Neutrophil (primary cell): ENCODE data around the gene NRSN2.
"Not testable (repeated sequence)": the region's sequence is repeated elsewhere in the genome, so short reads cannot be mapped to it uniquely, and the experiment has no call there.

Source experiments
- H3K27ac ChIP-seq: fragments of 200-600 bp; sonication (generic); 2 replicates; pipeline ENCODE4 v1.5.1; 2016; ENCODE audit warnings: mild to moderate bottlenecking, moderate library complexity
- H3K27me3 ChIP-seq: fragments of 200-600 bp; sonication (generic); 2 replicates; pipeline ENCODE4 v1.6.0; 2016; ENCODE audit warnings: mild to moderate bottlenecking
- H3K36me3 ChIP-seq: fragments of 200-600 bp; sonication (generic); 2 replicates; pipeline ENCODE4 v1.5.1; 2017
- H3K4me1 ChIP-seq, 2 experiments: fragments of 200-600 bp in 1 of 2; sonication (generic) in 1 of 2; 1 replicate in 1 of 2; 2 replicates in 1 of 2; pipeline versions ENCODE4 v1.5.1 to v1.6.1; 2013 to 2016; ENCODE audit warnings: low read depth in 1 of 2, low read length in 1 of 2, mild to moderate bottlenecking in 1 of 2, moderate library complexity in 1 of 2; ENCODE audit not compliant: control insufficient read depth in 1 of 2, insufficient read depth in 1 of 2
- H3K4me3 ChIP-seq, 2 experiments: fragments of 200-600 bp in 1 of 2; sonication (generic) in 1 of 2; 1 replicate in 1 of 2; 2 replicates in 1 of 2; pipeline ENCODE4 v1.5.1; 2013 to 2016; ENCODE audit warnings: low read depth in 1 of 2, low read length in 1 of 2, mild to moderate bottlenecking in 1 of 2, moderate library complexity in 1 of 2
- H3K9me3 ChIP-seq: fragments of 200-600 bp; sonication (generic); 2 replicates; pipeline ENCODE4 v1.5.1; 2016
- TF ChIP-seq, protein P1 (sequence below): fragments of 200-600 bp; sonication (generic); IDR thresholded peaks from 2 replicates; pipeline ENCODE4 v1.5.1; 2016; ENCODE audit warnings: antibody characterized with exemption

Gene NRSN2

DNA sequence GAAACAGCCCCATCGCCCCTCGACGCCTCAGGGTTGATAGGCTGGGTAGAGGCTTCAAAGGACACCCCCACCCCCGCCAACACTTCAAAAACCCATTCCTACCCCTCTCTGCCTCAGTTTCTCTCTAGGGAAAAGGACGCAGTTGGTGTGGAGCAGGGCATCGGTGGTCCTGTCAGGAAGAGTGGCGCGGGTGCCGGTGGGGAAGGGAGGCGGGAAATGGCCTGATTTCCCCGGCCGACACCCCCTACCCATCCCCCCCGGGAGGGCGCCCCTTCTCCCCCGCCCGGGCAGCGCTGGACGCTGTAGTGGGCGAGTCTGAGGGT lies 367 bp downstream of the NRSN2 start:
- peaks cover 14 to 18% of the 10 kb centered on the region in 2 experiments for H3K4me1 ChIP-seq
- no peaks in the 10 kb centered on the region for H3K9me3 ChIP-seq
- peaks cover 60% of the 10 kb centered on the region for H3K27me3 ChIP-seq
- H3K27ac ChIP-seq, result no peak overlapping the region
- H3K36me3 ChIP-seq, result no peaks in the 10 kb centered on the region
- TF ChIP-seq, protein P1, sequence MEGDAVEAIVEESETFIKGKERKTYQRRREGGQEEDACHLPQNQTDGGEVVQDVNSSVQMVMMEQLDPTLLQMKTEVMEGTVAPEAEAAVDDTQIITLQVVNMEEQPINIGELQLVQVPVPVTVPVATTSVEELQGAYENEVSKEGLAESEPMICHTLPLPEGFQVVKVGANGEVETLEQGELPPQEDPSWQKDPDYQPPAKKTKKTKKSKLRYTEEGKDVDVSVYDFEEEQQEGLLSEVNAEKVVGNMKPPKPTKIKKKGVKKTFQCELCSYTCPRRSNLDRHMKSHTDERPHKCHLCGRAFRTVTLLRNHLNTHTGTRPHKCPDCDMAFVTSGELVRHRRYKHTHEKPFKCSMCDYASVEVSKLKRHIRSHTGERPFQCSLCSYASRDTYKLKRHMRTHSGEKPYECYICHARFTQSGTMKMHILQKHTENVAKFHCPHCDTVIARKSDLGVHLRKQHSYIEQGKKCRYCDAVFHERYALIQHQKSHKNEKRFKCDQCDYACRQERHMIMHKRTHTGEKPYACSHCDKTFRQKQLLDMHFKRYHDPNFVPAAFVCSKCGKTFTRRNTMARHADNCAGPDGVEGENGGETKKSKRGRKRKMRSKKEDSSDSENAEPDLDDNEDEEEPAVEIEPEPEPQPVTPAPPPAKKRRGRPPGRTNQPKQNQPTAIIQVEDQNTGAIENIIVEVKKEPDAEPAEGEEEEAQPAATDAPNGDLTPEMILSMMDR, result no peak
- peak overlapping the region; percentile 71 to 93 for H3K4me3 ChIP-seq

DNA sequence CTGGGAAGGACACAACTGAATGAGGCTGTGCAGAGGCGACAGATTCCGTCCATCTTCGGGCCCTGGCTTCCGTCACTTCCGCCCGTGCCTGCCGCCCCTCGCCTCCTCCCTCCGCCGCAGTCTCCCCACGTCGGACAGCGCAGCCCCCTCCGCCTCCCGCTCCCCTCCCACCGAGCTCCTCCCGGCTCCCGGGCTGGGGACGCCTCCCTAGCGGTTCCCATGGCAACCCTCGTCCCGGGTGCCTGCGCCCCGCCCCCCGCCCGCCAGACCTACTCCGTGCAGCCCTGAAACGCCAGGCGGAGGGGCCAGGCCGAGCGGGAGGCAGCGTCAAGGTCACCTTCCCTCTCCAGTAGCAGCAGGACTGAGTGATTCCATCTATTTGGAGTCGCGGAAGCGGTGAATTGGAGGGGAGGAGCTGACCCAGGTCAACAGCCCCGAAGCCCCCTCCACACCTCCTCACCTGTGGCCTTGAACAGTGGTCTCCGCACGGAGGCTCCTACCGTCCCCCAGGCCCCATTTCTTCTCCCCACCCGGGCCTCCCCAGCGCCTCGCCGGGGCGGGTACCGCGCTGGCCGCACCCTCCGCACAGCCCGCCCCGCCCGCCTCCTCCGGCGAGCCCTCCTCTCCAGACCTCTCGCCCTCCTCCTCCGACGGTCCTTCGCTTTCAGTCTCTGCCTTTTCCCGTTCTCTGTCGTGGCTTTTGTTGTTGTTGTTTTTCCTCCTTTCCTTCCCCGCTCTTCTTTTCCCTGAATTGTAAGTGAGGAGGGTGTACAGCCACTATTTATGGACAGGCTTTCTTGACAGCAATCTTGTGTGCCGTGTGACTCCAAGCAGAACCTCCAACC lies 951 bp downstream of the NRSN2 start:
- Histone ChIP-seq H3K4me1 (peaks cover 14 to 18% of the 10 kb centered on the region in 2 experiments), H3K9me3 (no peaks in the 10 kb centered on the region), H3K36me3 (no peaks in the 10 kb centered on the region), H3K4me3 (peak overlapping the region; percentile 71 to 93), H3K27me3 (peaks cover 60% of the 10 kb centered on the region), H3K27ac (peak overlapping the region; percentile 48)
- TF ChIP-seq, protein P1, result peak; percentile 5

DNA sequence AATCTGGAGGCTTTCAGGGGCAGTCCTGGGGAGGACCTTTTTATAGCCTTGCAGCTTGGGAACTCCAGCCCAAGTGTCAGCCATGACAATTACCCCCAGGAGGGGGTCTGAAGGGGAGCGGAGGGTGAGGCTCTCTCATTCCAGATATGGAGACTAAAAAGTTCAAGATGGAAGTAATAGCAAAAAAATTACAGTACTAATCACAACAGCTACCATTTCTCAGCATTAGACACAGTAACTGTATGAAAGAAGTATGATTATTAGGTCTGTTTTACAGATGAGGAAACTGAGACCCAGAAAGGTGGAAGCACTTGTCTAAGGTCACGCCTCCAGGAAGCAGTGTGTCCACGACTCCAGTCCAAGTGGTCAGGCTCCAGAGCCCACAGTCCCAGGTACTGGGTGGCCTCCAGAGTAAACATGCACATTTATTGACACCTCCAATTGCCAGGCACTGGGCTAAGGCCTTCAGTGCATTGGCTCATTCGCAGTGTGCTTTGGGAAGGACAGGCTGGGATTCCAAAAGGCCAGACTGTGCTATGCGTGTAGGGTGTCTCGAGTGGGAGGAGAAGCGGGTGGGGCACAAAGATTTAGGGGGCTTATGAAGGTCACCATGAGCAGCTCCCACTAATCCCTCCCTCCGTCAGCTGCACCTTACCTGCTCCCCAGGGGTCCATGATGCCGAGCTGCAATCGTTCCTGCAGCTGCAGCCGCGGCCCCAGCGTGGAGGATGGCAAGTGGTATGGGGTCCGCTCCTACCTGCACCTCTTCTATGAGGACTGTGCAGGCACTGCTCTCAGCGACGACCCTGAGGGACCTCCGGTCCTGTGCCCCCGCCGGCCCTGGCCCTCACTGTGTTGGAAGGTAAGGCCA lies 2.3 kb downstream of the NRSN2 start:
- Histone ChIP-seq H3K27ac (no peak overlapping the region), H3K36me3 (no peaks in the 10 kb centered on the region), H3K9me3 (no peaks in the 10 kb centered on the region), H3K4me1 (peaks cover 14 to 19% of the 10 kb centered on the region in 2 experiments), H3K4me3 (no peak overlapping the region), H3K27me3 (peaks cover 58% of the 10 kb centered on the region)
- TF ChIP-seq, protein P1, result no peak

DNA sequence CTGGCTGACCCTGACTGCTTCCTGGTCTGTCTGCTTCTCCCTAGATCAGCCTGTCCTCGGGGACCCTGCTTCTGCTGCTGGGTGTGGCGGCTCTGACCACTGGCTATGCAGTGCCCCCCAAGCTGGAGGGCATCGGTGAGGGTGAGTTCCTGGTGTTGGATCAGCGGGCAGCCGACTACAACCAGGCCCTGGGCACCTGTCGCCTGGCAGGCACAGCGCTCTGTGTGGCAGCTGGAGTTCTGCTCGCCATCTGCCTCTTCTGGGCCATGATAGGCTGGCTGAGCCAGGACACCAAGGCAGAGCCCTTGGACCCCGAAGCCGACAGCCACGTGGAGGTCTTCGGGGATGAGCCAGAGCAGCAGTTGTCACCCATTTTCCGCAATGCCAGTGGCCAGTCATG lies 6.3 kb downstream of the NRSN2 start:
- H3K27ac ChIP-seq, result no peak overlapping the region
- TF ChIP-seq, protein P1, result no peak

DNA sequence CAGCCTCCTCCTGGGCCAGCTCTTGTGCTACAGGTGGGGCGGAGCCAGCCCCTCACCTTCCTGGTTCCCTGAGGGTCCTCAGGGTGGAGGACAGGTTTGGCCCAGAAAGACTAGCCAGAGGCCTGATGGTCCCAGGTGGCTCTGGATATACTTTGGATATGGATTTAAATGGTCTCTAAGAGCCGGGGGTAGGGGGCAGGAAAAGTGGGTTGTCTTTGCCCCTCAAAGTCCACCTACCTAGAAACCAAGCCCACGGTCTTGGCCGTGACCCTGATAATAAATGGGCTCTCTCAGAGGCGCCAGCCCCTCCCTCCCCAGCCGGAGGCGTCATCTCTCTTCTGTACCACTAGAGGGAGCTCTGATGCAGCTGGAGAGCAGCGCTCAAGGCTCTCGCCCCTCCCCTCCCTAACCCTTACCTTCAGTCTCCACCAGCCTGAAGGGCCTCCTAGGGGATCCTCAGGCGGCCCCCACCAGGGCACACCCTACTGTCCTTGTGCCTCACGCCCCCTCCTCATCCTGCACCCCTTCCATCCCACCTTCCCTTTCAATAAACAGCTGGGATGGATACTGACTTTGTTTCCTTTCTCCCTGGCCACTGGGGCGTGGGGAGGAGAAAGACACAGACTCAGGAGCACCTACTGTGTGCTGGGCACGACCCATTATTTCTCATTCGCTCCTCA lies 7.5 kb downstream of the NRSN2 start:
- TF ChIP-seq, protein P1, result peak; percentile 96
- Histone ChIP-seq H3K4me1 (peaks cover 5 to 7% of the 10 kb centered on the region in 2 experiments), H3K4me3 (no peak overlapping the region), H3K27ac (no peak overlapping the region), H3K36me3 (no peaks in the 10 kb centered on the region), H3K9me3 (no peaks in the 10 kb centered on the region), H3K27me3 (peaks cover 6% of the 10 kb centered on the region)

More for the DNA sequence above, 6.3 kb downstream of the NRSN2 start:
- no peak overlapping the region for H3K4me3 ChIP-seq
- H3K4me1 ChIP-seq, result peaks cover 7 to 8% of the 10 kb centered on the region in 2 experiments
- peaks cover 19% of the 10 kb centered on the region for H3K27me3 ChIP-seq
- H3K9me3 ChIP-seq, result no peaks in the 10 kb centered on the region
- no peaks in the 10 kb centered on the region for H3K36me3 ChIP-seq

DNA sequence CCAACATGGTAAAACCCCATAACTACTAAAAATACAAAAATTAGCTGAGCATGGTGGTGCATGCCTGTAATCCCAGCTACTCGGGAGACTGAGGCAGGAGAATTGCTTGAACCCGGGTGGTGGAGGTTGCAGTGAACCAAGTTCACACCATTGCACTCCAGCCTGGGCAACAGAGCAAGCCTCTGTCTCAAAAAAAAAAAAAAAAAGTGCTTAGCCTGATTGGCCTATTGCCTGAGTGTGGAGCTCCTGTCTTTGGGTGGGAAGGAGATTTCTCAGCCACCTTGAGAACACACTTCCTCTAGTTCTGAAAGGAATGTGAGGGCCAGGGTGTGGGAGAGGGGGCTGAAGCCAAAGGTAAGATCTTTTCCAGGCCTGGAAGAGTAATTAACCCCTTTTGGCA lies 9.2 kb downstream of the NRSN2 start:
- not testable (repeated sequence) for H3K27me3 ChIP-seq, H3K27ac ChIP-seq, H3K4me1 ChIP-seq, H3K36me3 ChIP-seq, H3K9me3 ChIP-seq, H3K4me3 ChIP-seq
